ENCODE measurements around the gene FAM24B.
"Not testable (repeated sequence)": the region's sequence is repeated elsewhere in the genome, so short reads cannot be mapped to it uniquely, and the experiment has no call there.

Gene FAM24B

GRCh38 chr10:122858042-122858441, 21.3 kb downstream of the FAM24B start:
- not testable (repeated sequence) for DNase-seq

GRCh38 chr10:122856902-122857301, 22.5 kb downstream of the FAM24B start:
- DNase-seq: no peak

GRCh38 chr10:122855745-122856144, 23.6 kb downstream of the FAM24B start:
- DNase-seq: no peak

GRCh38 chr10:122854648-122855047, 24.7 kb downstream of the FAM24B start:
- DNase-seq: no peak

GRCh38 chr10:122853665-122854313, 25.6 kb downstream of the FAM24B start:
- no peak for DNase-seq

- no peak for DNase-seq
These were observed 27.1 kb downstream of the FAM24B start for GRCh38 chr10:122852261-122852660.

GRCh38 chr10:122850705-122851640, 28.4 kb downstream of the FAM24B start:
- DNase-seq: no peak

- DNase-seq: no peak
These were observed 29.3 kb downstream of the FAM24B start for GRCh38 chr10:122849900-122850605.

GRCh38 chr10:122849090-122849489, 30.3 kb downstream of the FAM24B start:
- no peak for DNase-seq

- peak; percentile 72 for DNase-seq
These were observed 31.4 kb downstream of the FAM24B start for GRCh38 chr10:122847782-122848604.

- DNase-seq: no peak
These were observed 33.5 kb downstream of the FAM24B start, which contains the start of gene CUZD1 for GRCh38 chr10:122845783-122846332. Gene CUZD1 (minus strand): TSS chr10:122845857. CDS start chr10:122845843, 14 bp downstream.

GRCh38 chr10:122844146-122844545, 35.2 kb downstream of the FAM24B start:
- DNase-seq: no peak

- DNase-seq: no peak
These were observed 37.8 kb downstream of the FAM24B start for GRCh38 chr10:122841569-122841968.

GRCh38 chr10:122839505-122839904, 39.9 kb downstream of the FAM24B start:
- DNase-seq: no peak

GRCh38 chr10:122838880-122839279, 40.5 kb downstream of the FAM24B start:
- DNase-seq: no peak

GRCh38 chr10:122835908-122836307, 43.5 kb downstream of the FAM24B start:
- DNase-seq: no peak

- DNase-seq: no peak
These were observed 48.4 kb downstream of the FAM24B start for GRCh38 chr10:122830965-122831353.

- no peak for DNase-seq
These were observed 49.0 kb downstream of the FAM24B start for GRCh38 chr10:122830273-122830964.

GRCh38 chr10:122829454-122829853, 49.9 kb downstream of the FAM24B start:
- no peak for DNase-seq

GRCh38 chr10:122828716-122829255, 50.6 kb downstream of the FAM24B start:
- no peak for DNase-seq

GRCh38 chr10:122827302-122827701, 52.1 kb downstream of the FAM24B start:
- no peak for DNase-seq

Data from DMS 273 treated with DMSO at 0.1 percent for 48 hours (cell line).